HG03135 (cell line): ENCODE data around the gene SCT.

ENCODE experiments used
- ATAC-seq: cut with Tn5 transposase; IDR thresholded peaks from one replicate; pipeline ENCODE4 v1.9.1; 2021; ENCODE audit warnings: mild to moderate bottlenecking, moderate library complexity; ENCODE audit not compliant: unreplicated experiment

The SCT gene

GRCh38 chr11:623349-623869, 3.6 kb downstream of the SCT start:
- ATAC-seq = no peak

DNA sequence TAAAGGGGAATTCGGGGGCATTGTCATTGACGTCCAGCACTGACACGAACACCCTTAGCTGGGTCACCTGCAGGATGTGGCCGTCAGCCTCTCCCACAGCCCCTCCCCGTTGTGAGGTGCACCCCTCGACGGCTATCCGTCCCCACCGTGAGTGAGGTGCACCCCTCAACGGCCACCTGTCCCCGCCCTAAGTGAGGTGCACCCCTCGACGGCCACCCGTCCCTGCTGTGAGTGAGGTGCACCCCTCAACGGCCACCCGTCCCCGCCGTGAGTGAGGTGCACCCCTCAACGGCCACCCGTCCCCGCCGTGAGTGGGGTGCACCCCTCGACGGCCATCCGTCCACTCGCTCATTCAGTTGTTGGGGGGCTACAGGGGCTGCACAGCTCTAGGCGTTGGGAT, 5.1 kb downstream of the SCT start:
- no peak for ATAC-seq

- ATAC-seq = no peak
Measured at GRCh38 chr11:620935-621814, 5.8 kb downstream of the SCT start.

GRCh38 chr11:620201-620600, 6.8 kb downstream of the SCT start:
- ATAC-seq = no peak

- ATAC-seq = no peak
Measured at GRCh38 chr11:619628-620050, 7.3 kb downstream of the SCT start.

GRCh38 chr11:618856-619627, 7.9 kb downstream of the SCT start:
- ATAC-seq = no peak

- no peak for ATAC-seq
Measured at GRCh38 chr11:617912-618682, 8.9 kb downstream of the SCT start.

- ATAC-seq = no peak
Measured at GRCh38 chr11:617199-617911, 9.6 kb downstream of the SCT start.

DNA sequence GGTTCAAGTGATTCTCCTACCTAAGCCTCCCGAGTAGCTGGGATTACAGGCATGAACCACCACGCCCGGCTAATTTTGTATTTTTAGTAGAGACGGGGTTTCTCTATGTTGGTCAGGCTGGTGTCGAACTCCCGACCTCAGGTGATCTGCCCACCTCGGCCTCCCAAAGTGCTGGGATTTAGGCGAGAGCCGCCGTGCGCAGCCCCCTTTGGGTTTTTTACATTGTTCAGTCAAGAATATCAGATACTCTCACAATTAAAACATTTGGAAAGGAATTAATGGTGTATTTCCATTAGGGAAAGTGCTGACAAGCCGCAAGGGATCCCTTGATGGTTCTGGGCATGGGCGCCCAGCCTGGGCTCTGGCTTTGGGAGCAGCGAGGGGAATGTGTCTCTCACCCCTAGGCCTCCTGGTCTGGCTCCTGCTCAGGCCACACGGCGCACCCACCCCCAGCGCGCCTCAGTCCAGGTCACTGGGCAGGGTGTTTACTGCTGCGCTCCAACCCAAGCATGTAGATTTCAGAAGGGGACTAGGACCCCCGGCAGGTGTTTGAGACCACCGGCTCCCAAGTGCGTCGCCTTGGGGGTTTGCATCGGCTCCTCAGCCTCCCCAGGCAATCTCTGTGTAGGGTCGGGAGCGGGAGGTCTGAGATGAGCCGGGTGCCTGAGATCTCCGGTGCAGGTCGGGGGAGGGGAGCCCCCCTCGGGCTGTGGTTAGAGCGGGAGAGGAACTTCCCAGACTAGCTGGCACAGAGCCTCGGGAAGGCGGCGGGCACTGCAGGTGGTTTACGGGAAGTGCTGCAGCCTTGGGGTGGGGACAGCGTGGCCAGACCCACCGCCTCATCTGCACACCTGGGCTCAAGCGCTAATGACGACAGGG, 10.4 kb downstream of the SCT start:
- ATAC-seq = no peak

DNA sequence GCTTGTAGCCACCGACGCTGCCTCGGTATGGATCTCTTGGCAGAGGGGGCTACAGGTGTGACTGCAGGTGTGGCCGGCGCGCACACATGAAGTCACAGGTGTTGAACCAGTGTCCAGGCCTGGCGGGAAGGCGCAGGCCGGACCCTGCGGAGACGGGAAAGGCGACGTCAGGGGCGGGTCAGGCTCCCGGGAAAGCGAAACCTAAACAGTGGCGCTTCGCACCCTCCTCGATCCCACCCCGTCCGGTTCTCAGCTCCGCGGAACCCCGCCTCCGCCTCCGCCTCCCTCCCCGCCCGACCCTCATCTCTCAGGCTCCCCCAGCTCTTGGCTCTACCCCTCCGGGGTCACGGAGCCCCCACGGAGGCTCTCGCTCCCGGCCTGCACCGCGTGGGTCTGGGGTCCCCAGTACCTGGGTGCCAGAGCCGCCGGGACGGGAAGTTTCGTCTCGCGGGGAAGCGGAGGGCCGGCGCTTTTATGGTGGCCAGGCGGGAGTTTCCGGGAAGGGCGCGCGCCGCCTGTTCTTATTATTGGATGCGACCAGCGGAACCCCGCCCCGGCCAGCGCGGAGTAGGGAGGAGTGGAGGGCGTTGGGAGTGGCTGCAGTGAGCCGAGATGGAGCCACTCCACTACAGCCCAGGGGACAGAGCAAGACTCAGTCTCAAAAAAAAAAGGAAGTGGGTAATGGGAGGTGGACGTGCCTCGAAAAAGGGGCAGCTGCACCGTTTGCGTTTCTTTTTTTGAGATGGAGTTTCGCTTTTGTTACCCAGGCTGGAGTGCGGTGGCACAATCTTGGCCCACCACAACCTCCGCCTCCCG, 11.3 kb downstream of the SCT start, which contains the start of gene IRF7:
Gene IRF7, minus strand, starts transcription at position 447 of the 816 bp plus-strand sequence. CDS start 586 bp downstream, outside the sequence.
- peak; percentile 70 for ATAC-seq

DNA sequence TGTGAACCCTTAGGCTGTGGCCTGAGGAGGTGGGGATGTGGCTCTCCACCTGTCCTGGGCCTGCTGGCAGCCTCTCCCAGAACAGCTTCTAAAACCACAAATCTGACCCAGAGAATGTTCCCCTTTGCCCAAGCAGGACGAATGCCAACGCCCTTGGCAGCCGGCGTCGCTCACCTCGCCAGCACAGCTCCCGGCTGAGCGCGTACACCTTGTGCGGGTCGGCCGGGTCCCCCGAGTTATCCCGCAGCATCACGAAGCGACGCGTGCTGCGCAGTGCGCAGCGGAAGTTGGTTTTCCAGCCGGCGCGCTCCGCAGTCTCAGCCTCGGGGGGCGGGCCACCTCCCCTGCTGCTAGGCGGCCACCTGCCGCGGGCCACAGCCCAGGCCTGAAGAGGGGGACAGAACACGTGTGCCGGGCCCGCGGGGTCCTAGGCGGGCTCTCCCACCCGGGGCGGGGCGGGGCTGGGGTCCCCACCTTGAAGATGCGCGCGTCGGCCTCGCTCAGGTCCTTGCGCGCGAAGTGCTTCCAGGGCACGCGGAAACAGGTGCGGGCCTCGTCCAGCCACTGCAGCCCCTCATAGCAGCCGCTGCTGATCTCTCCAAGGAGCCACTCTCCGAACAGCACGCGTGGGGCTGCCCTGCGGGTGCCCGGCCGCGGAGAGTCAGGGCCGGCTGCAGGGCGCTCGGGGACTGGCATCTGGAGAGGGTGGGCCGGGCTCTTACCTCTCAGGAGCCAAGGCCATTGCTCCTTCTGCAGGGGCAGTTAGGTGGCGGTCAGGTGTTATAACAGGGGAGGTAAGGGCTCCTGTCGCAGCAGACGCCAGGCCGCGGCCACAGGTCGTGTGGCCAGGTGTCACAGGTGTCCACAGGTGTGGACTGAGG, 12.1 kb downstream of the SCT start:
- ATAC-seq = no peak

- no peak for ATAC-seq
Measured at GRCh38 chr11:614021-614622, 12.9 kb downstream of the SCT start.

DNA sequence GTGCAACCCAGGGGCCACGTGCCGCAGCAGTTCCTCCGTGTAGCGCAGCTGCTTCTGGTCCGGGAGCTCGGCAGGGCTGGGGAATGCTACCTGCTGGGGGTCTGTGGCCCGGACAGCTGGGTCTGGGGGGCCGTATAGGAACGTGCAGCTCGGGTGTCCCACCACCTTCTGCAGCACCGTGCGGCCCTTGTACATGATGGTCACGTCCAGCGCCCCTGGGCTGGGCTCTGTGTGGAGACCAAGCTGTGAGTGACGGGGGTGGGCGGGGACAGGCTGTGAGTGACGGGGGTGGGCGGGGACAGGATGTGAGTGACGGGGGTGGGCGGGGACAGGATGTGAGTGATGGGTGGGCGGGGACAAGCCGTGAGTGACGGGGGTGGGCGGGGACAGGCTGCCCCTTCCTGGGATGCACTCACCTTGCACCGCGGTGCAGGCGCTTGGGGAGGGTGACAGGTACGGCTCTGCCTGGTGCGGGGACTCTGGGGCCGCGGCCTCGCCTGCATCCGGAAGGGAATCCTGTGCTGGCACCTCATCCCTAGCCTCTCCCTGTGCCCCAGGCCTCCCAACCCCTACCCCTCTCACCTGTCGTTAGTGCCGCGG, 13.5 kb downstream of the SCT start:
- no peak for ATAC-seq

GRCh38 chr11:612961-613300, 14.1 kb downstream of the SCT start:
- ATAC-seq = no peak

DNA sequence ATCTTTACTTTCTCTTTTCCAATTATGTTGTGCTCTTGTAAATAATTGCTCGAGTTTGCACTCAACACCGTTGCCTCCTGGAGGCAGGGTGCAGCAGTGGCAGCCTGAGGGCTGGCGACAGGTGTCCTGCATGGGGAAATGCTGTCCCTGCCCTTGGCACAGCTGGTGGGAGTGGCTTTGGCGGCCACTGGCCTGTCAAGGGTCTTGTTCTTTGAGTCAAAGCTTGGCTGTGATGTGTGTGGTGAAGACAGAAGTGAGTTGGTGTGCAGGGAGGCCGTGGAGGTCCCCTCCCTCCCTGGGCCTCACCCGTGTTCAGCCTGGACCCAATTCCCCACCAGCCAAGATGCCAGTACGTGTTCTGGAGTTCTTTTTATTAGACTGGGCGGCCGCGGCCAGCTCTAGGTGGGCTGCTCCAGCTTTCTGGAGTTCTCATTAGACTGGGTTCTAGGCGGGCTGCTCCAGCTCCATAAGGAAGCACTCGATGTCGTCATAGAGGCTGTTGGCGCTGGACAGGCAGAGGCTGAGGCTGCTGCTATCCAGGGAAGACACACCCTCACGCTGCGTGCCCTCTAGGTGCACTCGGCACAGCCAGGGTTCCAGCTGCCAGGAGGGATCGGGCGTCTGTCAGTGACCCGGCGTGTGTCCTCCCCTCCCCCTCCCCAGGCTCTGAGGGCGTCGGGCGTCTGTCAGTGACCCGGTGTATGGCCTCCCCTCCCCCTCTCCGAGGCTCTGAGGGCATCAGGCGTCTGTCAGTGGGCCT, 14.6 kb downstream of the SCT start:
- no peak for ATAC-seq
